HG03025 (cell line): ENCODE results near the gene ACYP1.

Experiments
- ATAC-seq: cut with Tn5 transposase; IDR thresholded peaks from one replicate; pipeline ENCODE4 v1.9.1; 2021; ENCODE audit warnings: mild to moderate bottlenecking, moderate library complexity; ENCODE audit not compliant: unreplicated experiment, low FRiP score

Gene ACYP1

GRCh38 chr14:75044322-75044721 is 19.5 kb downstream of the ACYP1 start:
- ATAC-seq, result no peak

GRCh38 chr14:75042035-75042434 is 21.8 kb downstream of the ACYP1 start:
- no peak for ATAC-seq

- no peak for ATAC-seq
These were observed 22.2 kb downstream of the ACYP1 start for GRCh38 chr14:75041613-75042012.

- ATAC-seq, result no peak
These were observed 22.9 kb downstream of the ACYP1 start for GRCh38 chr14:75040959-75041358.

GRCh38 chr14:75040507-75040906 is 23.3 kb downstream of the ACYP1 start:
- no peak for ATAC-seq

GRCh38 chr14:75032939-75033338 is 30.9 kb downstream of the ACYP1 start:
- ATAC-seq, result no peak

GRCh38 chr14:75030147-75030546 is 33.7 kb downstream of the ACYP1 start:
- ATAC-seq, result no peak

GRCh38 chr14:75025876-75026275 is 37.9 kb downstream of the ACYP1 start:
- no peak for ATAC-seq

- no peak for ATAC-seq
These were observed 38.7 kb downstream of the ACYP1 start for GRCh38 chr14:75025082-75025481.

GRCh38 chr14:75023108-75023507 is 40.7 kb downstream of the ACYP1 start:
- no peak for ATAC-seq

- no peak for ATAC-seq
These were observed 41.2 kb downstream of the ACYP1 start for GRCh38 chr14:75022655-75023054.

- no peak for ATAC-seq
These were observed 45.1 kb downstream of the ACYP1 start for GRCh38 chr14:75018694-75019093.

GRCh38 chr14:75016815-75017214 is 47.0 kb downstream of the ACYP1 start:
- ATAC-seq, result no peak

GRCh38 chr14:75015496-75015895 is 48.3 kb downstream of the ACYP1 start:
- no peak for ATAC-seq

- no peak for ATAC-seq
These were observed 50.5 kb downstream of the ACYP1 start for GRCh38 chr14:75013290-75013689.

- ATAC-seq, result no peak
These were observed 52.3 kb downstream of the ACYP1 start for GRCh38 chr14:75011356-75011994.

- ATAC-seq, result no peak
These were observed 53.2 kb downstream of the ACYP1 start for GRCh38 chr14:75010472-75011093.

- no peak for ATAC-seq
These were observed 54.6 kb downstream of the ACYP1 start for GRCh38 chr14:75009176-75009575.

- ATAC-seq, result no peak
These were observed 58.5 kb downstream of the ACYP1 start for GRCh38 chr14:75005357-75005756.

GRCh38 chr14:75003250-75004027 is 60.4 kb downstream of the ACYP1 start:
- ATAC-seq, result peak; percentile 3
